H1 (cell line): ENCODE results near the gene SLC2A4RG. TPM values are rescaled to one million over a fixed set of nuclear protein-coding genes. Genes with fewer than 3 reads are reported as not detected.

Source experiments
- CTCF ChIA-PET: fragments of 300-600 bp; sonication (Branson Sonifier 250); formaldehyde crosslinking; loops from one replicate; lab custom pipeline; 2021; ENCODE audit not compliant: partially characterized antibody; lab: Charles Lee
- POLR2A ChIA-PET: fragments of 300-600 bp; sonication (Branson Sonifier 250); formaldehyde crosslinking; loops from one replicate; lab custom pipeline; 2021; ENCODE audit warnings: inconsistent platforms; ENCODE audit not compliant: partially characterized antibody; lab: Charles Lee
- DNase-seq, 2 experiments: peaks; one replicate each; pipeline versions ENCODE4 v3.0.0 to v3.0.0-alpha.2; 2010 to 2022; ENCODE audit warnings: low spot score in 2 of 2, low read depth in 1 of 2, mixed read lengths in 1 of 2
- FAIRE-seq: peaks from 2 replicates; lab custom pipeline; 2011; peaks lifted over from hg19 to GRCh38; lab: Jason Lieb, UNC
- H2AFZ ChIP-seq: 2 replicates; pipeline ENCODE4 v1.8.1; 2012; ENCODE audit warnings: low read length, inconsistent platforms
- H2AK5ac ChIP-seq: 2 replicates; pipeline ENCODE4 v1.6.1; 2013; ENCODE audit warnings: low read depth, low read length
- H2BK120ac ChIP-seq: replicated peaks from 2 replicates; pipeline ENCODE3; 2013; ENCODE audit warnings: low read depth, low read length, inconsistent platforms
- H2BK12ac ChIP-seq: 2 replicates; pipeline ENCODE4 v1.6.1; 2013; ENCODE audit warnings: low read depth, low read length
- H2BK15ac ChIP-seq: 2 replicates; pipeline ENCODE4 v1.6.1; 2013; ENCODE audit warnings: low read length
- H2BK20ac ChIP-seq: 2 replicates; pipeline ENCODE4 v1.6.1; 2013; ENCODE audit warnings: low read length
- H2BK5ac ChIP-seq: 2 replicates; pipeline ENCODE4 v1.6.1; 2013; ENCODE audit warnings: low read depth, low read length
- H3K14ac ChIP-seq: 2 replicates; pipeline ENCODE4 v1.6.1; 2013; ENCODE audit warnings: inconsistent platforms; ENCODE audit not compliant: insufficient read length
- H3K18ac ChIP-seq: 2 replicates; pipeline ENCODE4 v1.6.1; 2013; ENCODE audit warnings: low read length; ENCODE audit errors: extremely low read depth
- H3K23ac ChIP-seq: 2 replicates; pipeline ENCODE4 v1.6.1; 2013; ENCODE audit warnings: inconsistent platforms; ENCODE audit not compliant: insufficient read length
- H3K23me2 ChIP-seq: 2 replicates; pipeline ENCODE4 v1.6.1; 2013; ENCODE audit warnings: low read depth, low read length
- H3K27ac ChIP-seq: 2 replicates; pipeline ENCODE4 v1.6.1; 2011; ENCODE audit warnings: low read depth, low read length, inconsistent platforms
- H3K27me3 ChIP-seq, 4 experiments: replicated peaks in 1 of 4; 1 replicate in 1 of 4; 2 replicates in 3 of 4; pipeline versions ENCODE4 v1.6.1 to v1.8.1; 2011 to 2013; ENCODE audit warnings: low read length in 3 of 4, mild to moderate bottlenecking in 3 of 4, inconsistent platforms in 2 of 4, mixed read lengths in 2 of 4, moderate library complexity in 1 of 4; ENCODE audit not compliant: control insufficient read depth in 3 of 4, insufficient read depth in 3 of 4; ENCODE audit errors: extremely low read depth in 1 of 4
- H3K36me3 ChIP-seq, 4 experiments: 2 replicates each; pipeline versions ENCODE4 v1.6.1 to v1.8.1; 2011 to 2013; ENCODE audit warnings: mild to moderate bottlenecking in 4 of 4, low read length in 3 of 4, moderate library complexity in 2 of 4, control low read depth in 1 of 4, inconsistent platforms in 1 of 4; ENCODE audit not compliant: insufficient read depth in 4 of 4, control insufficient read depth in 2 of 4
- H3K4ac ChIP-seq: replicated peaks from 2 replicates; pipeline ENCODE3; 2013; ENCODE audit warnings: low read length, low read depth, mixed read lengths, inconsistent platforms; ENCODE audit not compliant: insufficient read length
- H3K4me1 ChIP-seq, 4 experiments: replicated peaks in 1 of 4; 1 replicate in 1 of 4; 2 replicates in 3 of 4; pipeline versions ENCODE4 v1.6.1 to v1.8.1; 2011 to 2013; ENCODE audit warnings: low read length in 3 of 4, inconsistent platforms in 2 of 4, mixed read lengths in 1 of 4; ENCODE audit not compliant: insufficient read depth in 4 of 4, control insufficient read depth in 3 of 4
- H3K4me2 ChIP-seq, 2 experiments: 2 replicates each; pipeline versions ENCODE4 v1.6.1 to v1.8.1; 2011 to 2013; ENCODE audit warnings: low read depth in 2 of 2, low read length in 2 of 2, control low read depth in 1 of 2, inconsistent platforms in 1 of 2, mild to moderate bottlenecking in 1 of 2; ENCODE audit not compliant: insufficient read depth in 1 of 2
- H3K4me3 ChIP-seq, 4 experiments: fragments of 200-600, 300-600 bp in 1 of 4; sonication (generic), shearing (Covaris generic), sonication (Bioruptor Twin) in 1 of 4; 2 replicates each; pipeline versions ENCODE4 v1.5.1 to v1.8.1; 2011 to 2016; ENCODE audit warnings: low read length in 4 of 4, low read depth in 3 of 4, control low read depth in 2 of 4, inconsistent platforms in 2 of 4, mild to moderate bottlenecking in 2 of 4, mixed read lengths in 1 of 4, moderate library complexity in 1 of 4; ENCODE audit not compliant: insufficient read depth in 2 of 4; ENCODE audit errors: extremely low read depth in 1 of 4
- H3K56ac ChIP-seq: replicated peaks from 2 replicates; pipeline ENCODE3; 2013; ENCODE audit warnings: low read depth, mild to moderate bottlenecking, mixed read lengths, low read length, inconsistent platforms; ENCODE audit not compliant: insufficient read length
- H3K79me1 ChIP-seq: 2 replicates; pipeline ENCODE4 v1.6.1; 2013; ENCODE audit warnings: low read depth, low read length, control low read depth
- H3K79me2 ChIP-seq, 2 experiments: 2 replicates each; pipeline versions ENCODE4 v1.6.1 to v1.8.1; 2012 to 2013; ENCODE audit warnings: low read length in 2 of 2, mild to moderate bottlenecking in 2 of 2, inconsistent platforms in 1 of 2; ENCODE audit not compliant: insufficient read depth in 2 of 2, control insufficient read depth in 1 of 2
- H3K9ac ChIP-seq, 4 experiments: replicated peaks in 1 of 4; 1 replicate in 1 of 4; 2 replicates in 3 of 4; pipeline versions ENCODE4 v1.6.1 to v1.8.1; 2011 to 2013; ENCODE audit warnings: low read depth in 3 of 4, low read length in 3 of 4, control low read depth in 2 of 4, mild to moderate bottlenecking in 2 of 4, moderate library complexity in 2 of 4, inconsistent platforms in 1 of 4; ENCODE audit errors: extremely low read depth in 1 of 4
- H3K9me3 ChIP-seq, 2 experiments: 2 replicates each; pipeline versions ENCODE4 v1.6.1 to v1.8.1; 2012 to 2013; ENCODE audit warnings: mild to moderate bottlenecking in 2 of 2, moderate library complexity in 2 of 2, control low read depth in 1 of 2, inconsistent platforms in 1 of 2, low read depth in 1 of 2, low read length in 1 of 2, mixed read lengths in 1 of 2; ENCODE audit not compliant: insufficient read depth in 2 of 2
- H4K20me1 ChIP-seq, 2 experiments: replicated peaks in 1 of 2; 2 replicates each; pipeline versions ENCODE3 to v1.8.1; 2011 to 2013; ENCODE audit warnings: inconsistent platforms in 2 of 2, low read length in 2 of 2, mild to moderate bottlenecking in 1 of 2; ENCODE audit not compliant: insufficient read depth in 2 of 2, control insufficient read depth in 1 of 2
- H4K5ac ChIP-seq: 2 replicates; pipeline ENCODE4 v1.6.1; 2013; ENCODE audit warnings: low read length, low read depth, mixed read lengths, inconsistent platforms; ENCODE audit not compliant: insufficient read length
- H4K8ac ChIP-seq: 2 replicates; pipeline ENCODE4 v1.8.0; 2013; ENCODE audit warnings: mild to moderate bottlenecking, moderate library complexity, low read length, inconsistent platforms; ENCODE audit not compliant: insufficient read depth; ENCODE audit errors: extremely low read depth
- H4K91ac ChIP-seq: replicated peaks from 2 replicates; pipeline ENCODE3; 2013; ENCODE audit warnings: low read length, mixed read lengths, inconsistent platforms; ENCODE audit not compliant: insufficient read length
- CEBPB ChIP-seq: IDR thresholded peaks from 2 replicates; pipeline ENCODE4 v1.6.1; 2012; ENCODE audit warnings: low read depth, low read length
- EP300 ChIP-seq, 2 experiments: IDR thresholded peaks; 1 replicate in 1 of 2; 2 replicates in 1 of 2; pipeline ENCODE4 v1.6.1; 2011 to 2012; ENCODE audit warnings: low read depth in 2 of 2, low read length in 2 of 2, mild to moderate bottlenecking in 2 of 2, borderline replicate concordance in 1 of 2, inconsistent platforms in 1 of 2, moderate library complexity in 1 of 2
- FOSL1 ChIP-seq: IDR thresholded peaks from 2 replicates; pipeline ENCODE4 v1.6.1; 2011; ENCODE audit warnings: mild to moderate bottlenecking, low read depth, low read length, moderate library complexity; ENCODE audit not compliant: insufficient read depth
- GABPA ChIP-seq: IDR thresholded peaks from 2 replicates; pipeline ENCODE4 v1.6.1; 2011; ENCODE audit warnings: mild to moderate bottlenecking, low read length, moderate library complexity, borderline replicate concordance; ENCODE audit not compliant: insufficient read depth
- KDM1A ChIP-seq: fragments of 200-600, 300-600 bp; sonication (generic); IDR thresholded peaks from 2 replicates; pipeline ENCODE4 v1.7.1; 2016; ENCODE audit warnings: mild to moderate bottlenecking, low read length, borderline replicate concordance
- KDM5A ChIP-seq: fragments of 200-600 bp; IDR thresholded peaks from 2 replicates; pipeline ENCODE4 v1.7.1; 2012; ENCODE audit warnings: mild to moderate bottlenecking, low read length, inconsistent platforms, mixed read lengths
- MAFK ChIP-seq: IDR thresholded peaks from 2 replicates; pipeline ENCODE4 v1.6.1; 2012; ENCODE audit warnings: low read depth, mild to moderate bottlenecking, improper control_type of control experiment, low read length
- NANOG ChIP-seq: IDR thresholded peaks from 2 replicates; pipeline ENCODE4 v1.6.1; 2011; ENCODE audit warnings: low read length, low read depth, mild to moderate bottlenecking, inconsistent platforms; ENCODE audit not compliant: insufficient read depth, poor library complexity, severe bottlenecking
- PHF8 ChIP-seq: fragments of 200-600 bp; sonication (generic); conservative IDR thresholded peaks from 2 replicates; pipeline ENCODE4 v1.7.1; 2012; ENCODE audit warnings: low read depth, mild to moderate bottlenecking, inconsistent platforms, low read length, moderate library complexity
- POLR2A ChIP-seq, 2 experiments: IDR thresholded peaks; 1 replicate in 1 of 2; 2 replicates in 1 of 2; pipeline ENCODE4 v1.6.1; 2011; ENCODE audit warnings: low read depth in 2 of 2, low read length in 2 of 2, mild to moderate bottlenecking in 2 of 2; ENCODE audit errors: control extremely low read depth in 1 of 2
- RBBP5 ChIP-seq: IDR thresholded peaks from 2 replicates; pipeline ENCODE4 v1.7.1; 2012; ENCODE audit warnings: low read depth, mild to moderate bottlenecking, inconsistent platforms, low read length, moderate library complexity, borderline replicate concordance
- RXRA ChIP-seq: IDR thresholded peaks from 2 replicates; pipeline ENCODE4 v1.6.1; 2011; ENCODE audit warnings: low read depth, mild to moderate bottlenecking, low read length, moderate library complexity; ENCODE audit not compliant: insufficient read depth
- TAF7 ChIP-seq: optimal IDR thresholded peaks from 2 replicates; pipeline ENCODE3; 2011; ENCODE audit warnings: low read depth, mild to moderate bottlenecking, inconsistent platforms, low read length, moderate library complexity, borderline replicate concordance
- ZNF274 ChIP-seq: IDR thresholded peaks from 2 replicates; pipeline ENCODE4 v1.7.0; 2012; ENCODE audit warnings: low read length, borderline replicate concordance; ENCODE audit errors: extremely low read depth
- WGBS, 2 experiments: shearing (Covaris generic) in 1 of 2; methylation state at CpG; one replicate each; pipeline versions ENCODE4 v1.1.6 to v1.1.7; 2013 to 2015; ENCODE audit warnings: low lambda C conversion rate in 2 of 2, mixed read lengths in 2 of 2, inconsistent platforms in 1 of 2, low coverage in 1 of 2, missing lambda C conversion rate in 1 of 2; ENCODE audit not compliant: insufficient replicate concordance in 2 of 2, insufficient coverage in 1 of 2, insufficient read length in 1 of 2; ENCODE audit errors: extremely low coverage in 1 of 2, missing lambda C conversion rate in 1 of 2; 5-methylcytosine and 5-hydroxymethylcytosine counted together
- polyA plus RNA-seq, 7 experiments: library from polyadenylated mRNA; depleted of rRNA in 3 of 7; stranded (reverse) in 5 of 7; unstranded in 2 of 7; fragments of >200 nt in 5 of 7; fragments of 200-250 nt in 2 of 7; gene quantifications; 1 replicate in 5 of 7; 2 replicates in 1 of 7; 4 replicates in 1 of 7; pipeline versions ENCODE4 v1.2.1 to v1.2.3, GENCODE V29; 2011 to 2013; ENCODE audit warnings: missing spikeins in 2 of 7, mixed read lengths in 2 of 7
- total RNA-seq: library from RNA; stranded (reverse); fragmentation: NEBNext Ultra II Directional; extraction: Animal tissue kit (Norgen Biotek cat#: 25700); gene quantifications from 2 replicates; pipeline ENCODE4 v1.2.1, GENCODE V29; 2021

SLC2A4RG gene
- total and polyA plus RNA-seq, 2 of the 8 experiments (the other 6 are each of a cell fraction or from before 2014, with no cell fraction given) = 15.9 to 29.1 TPM

DNA sequence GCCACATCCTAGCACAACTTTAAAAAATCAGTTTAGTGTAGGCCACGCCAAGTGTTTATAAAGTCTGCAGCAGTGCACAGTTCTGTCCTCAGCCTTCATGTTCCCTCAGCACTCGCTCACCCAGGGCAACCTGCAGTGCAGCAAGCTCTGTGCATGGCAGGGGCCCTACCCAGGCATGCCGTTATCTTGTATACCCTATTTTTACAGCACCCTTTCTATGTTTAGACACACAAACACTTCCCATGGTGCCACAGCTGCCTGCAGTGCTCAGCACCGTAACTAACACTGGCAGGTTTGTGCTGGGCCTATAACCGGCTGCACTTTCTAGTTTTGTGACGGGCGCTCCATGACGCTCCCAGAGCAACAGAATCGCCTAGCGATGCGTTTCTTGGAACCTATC lies 47.7 kb downstream of the SLC2A4RG start:
- FAIRE-seq (no peak), DNase-seq (no peak)
- no peak overlapping the region for H4K91ac ChIP-seq
- H2BK120ac ChIP-seq = no peak overlapping the region
- H2AFZ ChIP-seq = no peak overlapping the region
- no peak overlapping the region for H4K5ac ChIP-seq
- H3K14ac ChIP-seq = no peak overlapping the region
- ChIA-PET CTCF (interaction anchor here (1.1 to 15.2 kb wide), 19 partner anchors 7 to 188 kb away, joined by 3 to 191 read pairs (median 5); partner anchors contain the start of genes ABHD16B, ARFRP1, DNAJC5 and ZGPAT), POLR2A (interaction anchor here (1.0 kb wide), 1 partner anchor 10 kb away, joined by 3 read pairs; no protein-coding TSS in a partner anchor)
- no peak overlapping the region for H3K27ac ChIP-seq
- H3K27me3 ChIP-seq = no peaks in the 10 kb centered on the region
- H4K8ac ChIP-seq = no peak overlapping the region
- no peak overlapping the region for H2BK12ac ChIP-seq
- peaks cover 2 to 13% (median 7%) of the 10 kb centered on the region in 4 experiments; a peak in 4 of 8 replicates for H3K36me3 ChIP-seq
- no peak overlapping the region for H3K18ac ChIP-seq
- no peak overlapping the region for H3K4me3 ChIP-seq
- H2AK5ac ChIP-seq = no peak overlapping the region
- peaks cover 0 to 7% of the 10 kb centered on the region in 2 experiments; a peak in 1 of 4 replicates for H3K79me2 ChIP-seq
- H2BK15ac ChIP-seq = no peak overlapping the region
- H3K9ac ChIP-seq = no peak overlapping the region
- WGBS, 2 experiments = 99% methylated on average over 11 of the region's 11 CpGs; no CpG with 5 or more reads in 1 of the 2 experiments
- no peak overlapping the region for H3K23ac ChIP-seq
- no peak overlapping the region for H2BK5ac ChIP-seq
- peaks cover 5% of the 10 kb centered on the region; the same call in 1 of the 2 replicates for H3K79me1 ChIP-seq
- H3K4me2 ChIP-seq = no peak overlapping the region
- H2BK20ac ChIP-seq = no peak overlapping the region
- H3K9me3 ChIP-seq = no peaks in the 10 kb centered on the region
- H4K20me1 ChIP-seq = peaks cover 0 to 6% of the 10 kb centered on the region in 2 experiments
- no peak overlapping the region for H3K56ac ChIP-seq
- no peak overlapping the region for H3K4ac ChIP-seq
- no peaks in the 10 kb centered on the region; a peak in 1 of 7 replicates for H3K4me1 ChIP-seq
- H3K23me2 ChIP-seq = no peaks in the 10 kb centered on the region
- TF ChIP-seq PHF8 (no peak), FOSL1 (no peak), RXRA (no peak), MAFK (no peak), POLR2A (IDR thresholded peaks at IDR 0.05; ENCODE audit: control extremely low read depth in 1 of 2, low read depth in 2 of 2, low read length in 2 of 2) (no peak), CEBPB (no peak), ZNF274 (no peak), NANOG (no peak), TAF7 (no peak), KDM1A (no peak), EP300 (IDR thresholded peaks at IDR 0.05; ENCODE audit: borderline replicate concordance in 1 of 2, low read depth in 2 of 2, low read length in 2 of 2) (no peak), RBBP5 (no peak), GABPA (no peak), KDM5A (no peak)
